Fibroblast of mammary gland (primary cell): ENCODE data around the gene ROPN1.

Source experiments
- DNase-seq: peaks from one replicate; pipeline ENCODE4 v3.0.0-alpha.2; 2010; ENCODE audit warnings: low read depth
- H3K4me3 ChIP-seq: 2 replicates; pipeline ENCODE4 v1.5.1; 2011; ENCODE audit warnings: low read depth, mild to moderate bottlenecking, low read length, moderate library complexity; ENCODE audit not compliant: control insufficient read depth
- CTCF ChIP-seq: conservative IDR thresholded peaks from 2 replicates; pipeline ENCODE4 v1.5.1; 2011; ENCODE audit warnings: low read depth, low read length, inconsistent platforms; ENCODE audit not compliant: control insufficient read depth, insufficient read depth

ROPN1 gene

GRCh38 chr3:123920868-123921267, 71.1 kb downstream of the ROPN1 start:
- TF ChIP-seq CTCF: no peak
- no peak overlapping the region for H3K4me3 ChIP-seq
- no peak for DNase-seq

GRCh38 chr3:123920383-123920782, 71.5 kb downstream of the ROPN1 start:
- no peak for TF ChIP-seq CTCF
- H3K4me3 ChIP-seq: no peak overlapping the region
- DNase-seq: no peak

- TF ChIP-seq CTCF: no peak
- H3K4me3 ChIP-seq: no peak overlapping the region
- DNase-seq: no peak
Observed at GRCh38 chr3:123919353-123919752, 72.6 kb downstream of the ROPN1 start.
